H1 (cell line): ENCODE measurements around the gene CTH. TPM values are rescaled to one million over a fixed set of nuclear protein-coding genes. Genes with fewer than 3 reads are reported as not detected.

ENCODE experiments used
- CTCF ChIA-PET: fragments of 300-600 bp; sonication (Branson Sonifier 250); formaldehyde crosslinking; loops from one replicate; lab custom pipeline; 2021; ENCODE audit not compliant: partially characterized antibody; lab: Charles Lee
- POLR2A ChIA-PET: fragments of 300-600 bp; sonication (Branson Sonifier 250); formaldehyde crosslinking; loops from one replicate; lab custom pipeline; 2021; ENCODE audit warnings: inconsistent platforms; ENCODE audit not compliant: partially characterized antibody; lab: Charles Lee
- DNase-seq, 2 experiments: peaks; one replicate each; pipeline versions ENCODE4 v3.0.0 to v3.0.0-alpha.2; 2010 to 2022; ENCODE audit warnings: low spot score in 2 of 2, low read depth in 1 of 2, mixed read lengths in 1 of 2
- FAIRE-seq: peaks from 2 replicates; lab custom pipeline; 2011; peaks lifted over from hg19 to GRCh38; lab: Jason Lieb, UNC
- H2AFZ ChIP-seq: 2 replicates; pipeline ENCODE4 v1.8.1; 2012; ENCODE audit warnings: low read length, inconsistent platforms
- H2AK5ac ChIP-seq: 2 replicates; pipeline ENCODE4 v1.6.1; 2013; ENCODE audit warnings: low read depth, low read length
- H2BK120ac ChIP-seq: replicated peaks from 2 replicates; pipeline ENCODE3; 2013; ENCODE audit warnings: low read depth, low read length, inconsistent platforms
- H2BK12ac ChIP-seq: 2 replicates; pipeline ENCODE4 v1.6.1; 2013; ENCODE audit warnings: low read depth, low read length
- H2BK15ac ChIP-seq: 2 replicates; pipeline ENCODE4 v1.6.1; 2013; ENCODE audit warnings: low read length
- H2BK20ac ChIP-seq: 2 replicates; pipeline ENCODE4 v1.6.1; 2013; ENCODE audit warnings: low read length
- H2BK5ac ChIP-seq: 2 replicates; pipeline ENCODE4 v1.6.1; 2013; ENCODE audit warnings: low read depth, low read length
- H3K14ac ChIP-seq: 2 replicates; pipeline ENCODE4 v1.6.1; 2013; ENCODE audit warnings: inconsistent platforms; ENCODE audit not compliant: insufficient read length
- H3K18ac ChIP-seq: 2 replicates; pipeline ENCODE4 v1.6.1; 2013; ENCODE audit warnings: low read length; ENCODE audit errors: extremely low read depth
- H3K23ac ChIP-seq: 2 replicates; pipeline ENCODE4 v1.6.1; 2013; ENCODE audit warnings: inconsistent platforms; ENCODE audit not compliant: insufficient read length
- H3K23me2 ChIP-seq: 2 replicates; pipeline ENCODE4 v1.6.1; 2013; ENCODE audit warnings: low read depth, low read length
- H3K27ac ChIP-seq: 2 replicates; pipeline ENCODE4 v1.6.1; 2011; ENCODE audit warnings: low read depth, low read length, inconsistent platforms
- H3K27me3 ChIP-seq, 4 experiments: replicated peaks in 1 of 4; 1 replicate in 1 of 4; 2 replicates in 3 of 4; pipeline versions ENCODE4 v1.6.1 to v1.8.1; 2011 to 2013; ENCODE audit warnings: low read length in 3 of 4, mild to moderate bottlenecking in 3 of 4, inconsistent platforms in 2 of 4, mixed read lengths in 2 of 4, moderate library complexity in 1 of 4; ENCODE audit not compliant: control insufficient read depth in 3 of 4, insufficient read depth in 3 of 4; ENCODE audit errors: extremely low read depth in 1 of 4
- H3K36me3 ChIP-seq, 4 experiments: 2 replicates each; pipeline versions ENCODE4 v1.6.1 to v1.8.1; 2011 to 2013; ENCODE audit warnings: mild to moderate bottlenecking in 4 of 4, low read length in 3 of 4, moderate library complexity in 2 of 4, control low read depth in 1 of 4, inconsistent platforms in 1 of 4; ENCODE audit not compliant: insufficient read depth in 4 of 4, control insufficient read depth in 2 of 4
- H3K4ac ChIP-seq: replicated peaks from 2 replicates; pipeline ENCODE3; 2013; ENCODE audit warnings: low read length, low read depth, mixed read lengths, inconsistent platforms; ENCODE audit not compliant: insufficient read length
- H3K4me1 ChIP-seq, 4 experiments: replicated peaks in 1 of 4; 1 replicate in 1 of 4; 2 replicates in 3 of 4; pipeline versions ENCODE4 v1.6.1 to v1.8.1; 2011 to 2013; ENCODE audit warnings: low read length in 3 of 4, inconsistent platforms in 2 of 4, mixed read lengths in 1 of 4; ENCODE audit not compliant: insufficient read depth in 4 of 4, control insufficient read depth in 3 of 4
- H3K4me2 ChIP-seq, 2 experiments: 2 replicates each; pipeline versions ENCODE4 v1.6.1 to v1.8.1; 2011 to 2013; ENCODE audit warnings: low read depth in 2 of 2, low read length in 2 of 2, control low read depth in 1 of 2, inconsistent platforms in 1 of 2, mild to moderate bottlenecking in 1 of 2; ENCODE audit not compliant: insufficient read depth in 1 of 2
- H3K4me3 ChIP-seq, 4 experiments: fragments of 200-600, 300-600 bp in 1 of 4; sonication (generic), shearing (Covaris generic), sonication (Bioruptor Twin) in 1 of 4; 2 replicates each; pipeline versions ENCODE4 v1.5.1 to v1.8.1; 2011 to 2016; ENCODE audit warnings: low read length in 4 of 4, low read depth in 3 of 4, control low read depth in 2 of 4, inconsistent platforms in 2 of 4, mild to moderate bottlenecking in 2 of 4, mixed read lengths in 1 of 4, moderate library complexity in 1 of 4; ENCODE audit not compliant: insufficient read depth in 2 of 4; ENCODE audit errors: extremely low read depth in 1 of 4
- H3K56ac ChIP-seq: replicated peaks from 2 replicates; pipeline ENCODE3; 2013; ENCODE audit warnings: low read depth, mild to moderate bottlenecking, mixed read lengths, low read length, inconsistent platforms; ENCODE audit not compliant: insufficient read length
- H3K79me1 ChIP-seq: 2 replicates; pipeline ENCODE4 v1.6.1; 2013; ENCODE audit warnings: low read depth, low read length, control low read depth
- H3K79me2 ChIP-seq, 2 experiments: 2 replicates each; pipeline versions ENCODE4 v1.6.1 to v1.8.1; 2012 to 2013; ENCODE audit warnings: low read length in 2 of 2, mild to moderate bottlenecking in 2 of 2, inconsistent platforms in 1 of 2; ENCODE audit not compliant: insufficient read depth in 2 of 2, control insufficient read depth in 1 of 2
- H3K9ac ChIP-seq, 4 experiments: replicated peaks in 1 of 4; 1 replicate in 1 of 4; 2 replicates in 3 of 4; pipeline versions ENCODE4 v1.6.1 to v1.8.1; 2011 to 2013; ENCODE audit warnings: low read depth in 3 of 4, low read length in 3 of 4, control low read depth in 2 of 4, mild to moderate bottlenecking in 2 of 4, moderate library complexity in 2 of 4, inconsistent platforms in 1 of 4; ENCODE audit errors: extremely low read depth in 1 of 4
- H3K9me3 ChIP-seq, 2 experiments: 2 replicates each; pipeline versions ENCODE4 v1.6.1 to v1.8.1; 2012 to 2013; ENCODE audit warnings: mild to moderate bottlenecking in 2 of 2, moderate library complexity in 2 of 2, control low read depth in 1 of 2, inconsistent platforms in 1 of 2, low read depth in 1 of 2, low read length in 1 of 2, mixed read lengths in 1 of 2; ENCODE audit not compliant: insufficient read depth in 2 of 2
- H4K20me1 ChIP-seq, 2 experiments: replicated peaks in 1 of 2; 2 replicates each; pipeline versions ENCODE3 to v1.8.1; 2011 to 2013; ENCODE audit warnings: inconsistent platforms in 2 of 2, low read length in 2 of 2, mild to moderate bottlenecking in 1 of 2; ENCODE audit not compliant: insufficient read depth in 2 of 2, control insufficient read depth in 1 of 2
- H4K5ac ChIP-seq: 2 replicates; pipeline ENCODE4 v1.6.1; 2013; ENCODE audit warnings: low read length, low read depth, mixed read lengths, inconsistent platforms; ENCODE audit not compliant: insufficient read length
- H4K8ac ChIP-seq: 2 replicates; pipeline ENCODE4 v1.8.0; 2013; ENCODE audit warnings: mild to moderate bottlenecking, moderate library complexity, low read length, inconsistent platforms; ENCODE audit not compliant: insufficient read depth; ENCODE audit errors: extremely low read depth
- H4K91ac ChIP-seq: replicated peaks from 2 replicates; pipeline ENCODE3; 2013; ENCODE audit warnings: low read length, mixed read lengths, inconsistent platforms; ENCODE audit not compliant: insufficient read length
- FOSL1 ChIP-seq: IDR thresholded peaks from 2 replicates; pipeline ENCODE4 v1.6.1; 2011; ENCODE audit warnings: mild to moderate bottlenecking, low read depth, low read length, moderate library complexity; ENCODE audit not compliant: insufficient read depth
- WGBS, 2 experiments: shearing (Covaris generic) in 1 of 2; methylation state at CpG; one replicate each; pipeline versions ENCODE4 v1.1.6 to v1.1.7; 2013 to 2015; ENCODE audit warnings: low lambda C conversion rate in 2 of 2, mixed read lengths in 2 of 2, inconsistent platforms in 1 of 2, low coverage in 1 of 2, missing lambda C conversion rate in 1 of 2; ENCODE audit not compliant: insufficient replicate concordance in 2 of 2, insufficient coverage in 1 of 2, insufficient read length in 1 of 2; ENCODE audit errors: extremely low coverage in 1 of 2, missing lambda C conversion rate in 1 of 2; 5-methylcytosine and 5-hydroxymethylcytosine counted together
- polyA plus RNA-seq, 7 experiments: library from polyadenylated mRNA; depleted of rRNA in 3 of 7; stranded (reverse) in 5 of 7; unstranded in 2 of 7; fragments of >200 nt in 5 of 7; fragments of 200-250 nt in 2 of 7; gene quantifications; 1 replicate in 5 of 7; 2 replicates in 1 of 7; 4 replicates in 1 of 7; pipeline versions ENCODE4 v1.2.1 to v1.2.3, GENCODE V29; 2011 to 2013; ENCODE audit warnings: missing spikeins in 2 of 7, mixed read lengths in 2 of 7
- total RNA-seq: library from RNA; stranded (reverse); fragmentation: NEBNext Ultra II Directional; extraction: Animal tissue kit (Norgen Biotek cat#: 25700); gene quantifications from 2 replicates; pipeline ENCODE4 v1.2.1, GENCODE V29; 2021

CTH gene
- total and polyA plus RNA-seq, 2 of the 8 experiments (the other 6 are each of a cell fraction or from before 2014, with no cell fraction given): 31.7 to 33.2 TPM

DNA sequence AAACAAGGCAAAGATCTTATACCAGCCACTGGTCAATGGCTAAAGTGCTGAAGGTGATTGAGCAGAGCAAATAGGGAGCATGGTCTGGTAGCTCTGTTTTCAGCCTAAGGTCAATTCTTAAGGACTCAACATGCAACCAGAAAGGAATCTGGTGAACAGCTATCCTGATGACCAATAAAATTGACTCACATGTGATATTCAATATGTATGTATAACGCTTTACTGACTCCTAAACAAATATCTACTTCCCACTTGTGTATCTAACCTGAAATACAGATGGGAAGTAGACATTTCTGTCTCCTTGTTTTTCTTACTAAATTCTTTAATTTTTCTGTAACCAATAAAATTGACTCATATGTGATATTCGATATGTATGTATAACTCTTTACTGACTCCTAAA, 24.9 kb upstream of the CTH start:
- no peak overlapping the region for H2BK12ac ChIP-seq
- no peak overlapping the region for H4K5ac ChIP-seq
- H2BK20ac ChIP-seq: no peak overlapping the region
- H2BK15ac ChIP-seq: no peak overlapping the region
- no peak overlapping the region for H3K4ac ChIP-seq
- H3K14ac ChIP-seq: no peak overlapping the region
- H3K4me3 ChIP-seq: no peak overlapping the region
- no peak overlapping the region for H4K8ac ChIP-seq
- 95% methylated on average over 2 of the region's 2 CpGs; no CpG with 5 or more reads in 1 of the 2 experiments for WGBS, 2 experiments
- no peak overlapping the region for H2BK5ac ChIP-seq
- no peaks in the 10 kb centered on the region for H3K79me2 ChIP-seq
- no peak overlapping the region for H3K27ac ChIP-seq
- no peaks in the 10 kb centered on the region for H3K4me1 ChIP-seq
- DNase-seq (no peak), FAIRE-seq (no peak)
- H3K9me3 ChIP-seq: no peaks in the 10 kb centered on the region
- no peaks in the 10 kb centered on the region for H4K20me1 ChIP-seq
- POLR2A ChIA-PET: interaction anchor here (9.2 kb wide), 1 partner anchor 25 kb away, joined by 58 read pairs; the partner anchor contains the start of gene CTH
- no peaks in the 10 kb centered on the region for H3K36me3 ChIP-seq
- CTCF ChIA-PET: no interaction called here
- no peak overlapping the region for H2AK5ac ChIP-seq
- H3K23ac ChIP-seq: no peak overlapping the region
- H4K91ac ChIP-seq: no peak overlapping the region
- no peak overlapping the region for H2AFZ ChIP-seq
- H3K9ac ChIP-seq: no peak overlapping the region
- H3K18ac ChIP-seq: no peak overlapping the region
- no peaks in the 10 kb centered on the region for H3K23me2 ChIP-seq
- no peaks in the 10 kb centered on the region for H3K27me3 ChIP-seq
- H3K4me2 ChIP-seq: no peak overlapping the region
- H2BK120ac ChIP-seq: no peak overlapping the region
- no peaks in the 10 kb centered on the region for H3K79me1 ChIP-seq
- no peak overlapping the region for H3K56ac ChIP-seq
- no peak for TF ChIP-seq FOSL1
